Osteoblast (primary cell): ENCODE results near the gene CEP112. TPM values are rescaled to one million over a fixed set of nuclear protein-coding genes. Genes with fewer than 3 reads are reported as not detected.

Experiments used
- DNase-seq: peaks from one replicate; pipeline ENCODE4 v3.0.0; 2011; ENCODE audit warnings: low spot score, mixed read lengths; ENCODE audit not compliant: insufficient read length; ENCODE audit errors: missing footprints
- H2AFZ ChIP-seq: 2 replicates; pipeline ENCODE4 v1.6.0; 2011; ENCODE audit warnings: mild to moderate bottlenecking, low read length
- H3K27ac ChIP-seq: 2 replicates; pipeline ENCODE4 v1.5.1; 2011; ENCODE audit warnings: mild to moderate bottlenecking, low read depth, low read length, moderate library complexity
- H3K27me3 ChIP-seq: 2 replicates; pipeline ENCODE4 v1.6.0; 2012; ENCODE audit warnings: mild to moderate bottlenecking, control low read depth, inconsistent platforms, low read length, moderate library complexity; ENCODE audit not compliant: insufficient read depth
- H3K36me3 ChIP-seq: 2 replicates; pipeline ENCODE4 v1.5.1; 2011; ENCODE audit warnings: mild to moderate bottlenecking, low read length, control low read depth, moderate library complexity; ENCODE audit not compliant: insufficient read depth
- H3K4me1 ChIP-seq: 2 replicates; pipeline ENCODE4 v1.5.1; 2011; ENCODE audit warnings: mild to moderate bottlenecking, low read length, control low read depth, moderate library complexity; ENCODE audit not compliant: insufficient read depth
- H3K4me2 ChIP-seq: 2 replicates; pipeline ENCODE4 v1.6.0; 2011; ENCODE audit warnings: mild to moderate bottlenecking, low read length; ENCODE audit not compliant: insufficient read depth
- H3K4me3 ChIP-seq: fragments of 200-600 bp; sonication (generic); 3 replicates; pipeline ENCODE4 v1.5.1; 2012; ENCODE audit warnings: mild to moderate bottlenecking, low read length, inconsistent platforms; ENCODE audit not compliant: insufficient read depth
- H3K79me2 ChIP-seq: 2 replicates; pipeline ENCODE4 v1.6.0; 2012; ENCODE audit warnings: mild to moderate bottlenecking, low read length, control low read depth, inconsistent platforms; ENCODE audit not compliant: insufficient read depth
- H3K9me3 ChIP-seq: 2 replicates; pipeline ENCODE4 v1.5.1; 2011; ENCODE audit warnings: low read depth, low read length, control low read depth
- H4K20me1 ChIP-seq: 2 replicates; pipeline ENCODE4 v1.6.0; 2012; ENCODE audit warnings: mild to moderate bottlenecking, low read length, control low read depth; ENCODE audit not compliant: insufficient read depth
- CTCF ChIP-seq: IDR thresholded peaks from 2 replicates; pipeline ENCODE4 v1.5.1; 2011; ENCODE audit warnings: mild to moderate bottlenecking, low read depth, low read length, moderate library complexity; ENCODE audit errors: extremely low read depth
- total RNA-seq: library from RNA; depleted of rRNA; stranded (reverse); fragments of >200 nt; gene quantifications from 2 replicates; pipeline ENCODE4 v1.2.3, GENCODE V29; 2012

CEP112 gene
- total RNA-seq, 1 donor: 8.3 TPM

GRCh38 chr17:65797809-65798208 lies 394.1 kb downstream of the CEP112 start:
- no peaks in the 10 kb centered on the region for H3K36me3 ChIP-seq
- peaks cover 4% of the 10 kb centered on the region for H3K9me3 ChIP-seq
- H3K27me3 ChIP-seq: no peaks in the 10 kb centered on the region
- H2AFZ ChIP-seq: no peak overlapping the region
- DNase-seq: no peak
- H3K27ac ChIP-seq: no peak overlapping the region
- peak; percentile 50 for TF ChIP-seq CTCF
- no peak overlapping the region for H3K4me3 ChIP-seq
- no peak overlapping the region for H3K4me2 ChIP-seq
- no peaks in the 10 kb centered on the region for H4K20me1 ChIP-seq
- no peaks in the 10 kb centered on the region for H3K79me2 ChIP-seq
- H3K4me1 ChIP-seq: no peaks in the 10 kb centered on the region

- peaks cover 4% of the 10 kb centered on the region for H3K9me3 ChIP-seq
- no peak overlapping the region for H3K4me3 ChIP-seq
- H4K20me1 ChIP-seq: no peaks in the 10 kb centered on the region
- H3K79me2 ChIP-seq: no peaks in the 10 kb centered on the region
- H3K27me3 ChIP-seq: no peaks in the 10 kb centered on the region
- no peak overlapping the region for H3K27ac ChIP-seq
- no peak for TF ChIP-seq CTCF
- no peak overlapping the region for H3K4me2 ChIP-seq
- DNase-seq: no peak
- H2AFZ ChIP-seq: no peak overlapping the region
- no peaks in the 10 kb centered on the region for H3K4me1 ChIP-seq
- H3K36me3 ChIP-seq: no peaks in the 10 kb centered on the region
These were observed 394.8 kb downstream of the CEP112 start for GRCh38 chr17:65797101-65797500.

GRCh38 chr17:65794572-65794971 lies 397.4 kb downstream of the CEP112 start:
- Histone ChIP-seq H3K4me2 (no peak overlapping the region), H3K79me2 (no peaks in the 10 kb centered on the region), H3K4me3 (no peak overlapping the region), H4K20me1 (no peaks in the 10 kb centered on the region), H3K4me1 (no peaks in the 10 kb centered on the region), H3K27me3 (no peaks in the 10 kb centered on the region), H2AFZ (no peak overlapping the region), H3K9me3 (no peaks in the 10 kb centered on the region), H3K27ac (no peak overlapping the region), H3K36me3 (no peaks in the 10 kb centered on the region)
- peak; percentile 71 for TF ChIP-seq CTCF
- DNase-seq: peak; percentile 39

GRCh38 chr17:65790241-65790640 lies 401.7 kb downstream of the CEP112 start:
- no peaks in the 10 kb centered on the region for H3K4me1 ChIP-seq
- no peak overlapping the region for H3K4me2 ChIP-seq
- H3K27ac ChIP-seq: no peak overlapping the region
- TF ChIP-seq CTCF: no peak
- no peaks in the 10 kb centered on the region for H4K20me1 ChIP-seq
- no peak overlapping the region for H3K4me3 ChIP-seq
- DNase-seq: no peak
- no peaks in the 10 kb centered on the region for H3K79me2 ChIP-seq
- H3K9me3 ChIP-seq: no peaks in the 10 kb centered on the region
- no peak overlapping the region for H2AFZ ChIP-seq
- H3K36me3 ChIP-seq: no peaks in the 10 kb centered on the region
- no peaks in the 10 kb centered on the region for H3K27me3 ChIP-seq
